ENCODE data around the gene C10orf88. TPM values are rescaled to one million over a fixed set of nuclear protein-coding genes. Genes with fewer than 3 reads are reported as not detected.

The C10orf88 gene
- total and polyA plus RNA-seq, 2 donors = 9.9 to 12.1 TPM

- WGBS = 94% methylated on average over 3 of the region's 3 CpGs
- Histone ChIP-seq H3K4me3 (ENCODE audit: low read length in 2 of 2) (no peak overlapping the region), H3K27ac (ENCODE audit: low read depth in 1 of 2, low read length in 1 of 2) (no peak overlapping the region), H3K36me3 (ENCODE audit: control insufficient read depth in 2 of 2, insufficient read depth in 2 of 2, low read length in 1 of 2) (no peaks in the 10 kb centered on the region), H3K9me3 (ENCODE audit: control insufficient read depth in 2 of 2, insufficient read depth in 1 of 2, low read length in 1 of 2) (no peaks in the 10 kb centered on the region), H3K4me1 (ENCODE audit: control insufficient read depth in 2 of 2, insufficient read depth in 2 of 2, low read length in 2 of 2) (peaks cover 0 to 2% of the 10 kb centered on the region in 2 donors), H3K27me3 (ENCODE audit: control insufficient read depth in 2 of 2, insufficient read depth in 1 of 2, low read length in 1 of 2) (no peaks in the 10 kb centered on the region)
- DNase-seq (ENCODE audit: low read depth in 6 of 9, low spot score in 9 of 9) = no peak
Observed at GRCh38 chr10:122974543-122975064, 20.6 kb upstream of the C10orf88 start.

GRCh38 chr10:122974023-122974422 lies 20.0 kb upstream of the C10orf88 start:
- no peak overlapping the region for H3K4me3 ChIP-seq (ENCODE audit: low read length in 2 of 2)
- no peaks in the 10 kb centered on the region for H3K9me3 ChIP-seq (ENCODE audit: control insufficient read depth in 2 of 2, insufficient read depth in 1 of 2, low read length in 1 of 2)
- 93% methylated on average over 5 of the region's 5 CpGs for WGBS
- H3K36me3 ChIP-seq (ENCODE audit: control insufficient read depth in 2 of 2, insufficient read depth in 2 of 2, low read length in 1 of 2) = no peaks in the 10 kb centered on the region
- no peak for DNase-seq (ENCODE audit: low read depth in 6 of 9, low spot score in 9 of 9)
- H3K4me1 ChIP-seq (ENCODE audit: control insufficient read depth in 2 of 2, insufficient read depth in 2 of 2, low read length in 2 of 2) = no peaks in the 10 kb centered on the region
- H3K27me3 ChIP-seq (ENCODE audit: control insufficient read depth in 2 of 2, insufficient read depth in 1 of 2, low read length in 1 of 2) = no peaks in the 10 kb centered on the region
- H3K27ac ChIP-seq (ENCODE audit: low read depth in 1 of 2, low read length in 1 of 2) = no peak overlapping the region

GRCh38 chr10:122968698-122969097 lies 14.7 kb upstream of the C10orf88 start:
- 73% methylated on average over 3 of the region's 3 CpGs for WGBS
- H3K9me3 ChIP-seq (ENCODE audit: control insufficient read depth in 2 of 2, insufficient read depth in 1 of 2, low read length in 1 of 2) = peaks cover 0 to 11% of the 10 kb centered on the region in 2 donors

GRCh38 chr10:122966879-122967278 lies 12.9 kb upstream of the C10orf88 start:
- Histone ChIP-seq H3K4me3 (ENCODE audit: low read length in 2 of 2) (no peak overlapping the region), H3K36me3 (ENCODE audit: control insufficient read depth in 2 of 2, insufficient read depth in 2 of 2, low read length in 1 of 2) (no peaks in the 10 kb centered on the region), H3K27me3 (ENCODE audit: control insufficient read depth in 2 of 2, insufficient read depth in 1 of 2, low read length in 1 of 2) (no peaks in the 10 kb centered on the region), H3K9me3 (ENCODE audit: control insufficient read depth in 2 of 2, insufficient read depth in 1 of 2, low read length in 1 of 2) (peaks cover 0 to 11% of the 10 kb centered on the region in 2 donors), H3K27ac (ENCODE audit: low read depth in 1 of 2, low read length in 1 of 2) (no peak overlapping the region), H3K4me1 (ENCODE audit: control insufficient read depth in 2 of 2, insufficient read depth in 2 of 2, low read length in 2 of 2) (no peaks in the 10 kb centered on the region)
- no peak for DNase-seq (ENCODE audit: low read depth in 6 of 9, low spot score in 9 of 9)

More at GRCh38 chr10:122968698-122969097, 14.7 kb upstream of the C10orf88 start:
- no peak overlapping the region for H3K4me3 ChIP-seq (ENCODE audit: low read length in 2 of 2)
- H3K36me3 ChIP-seq (ENCODE audit: control insufficient read depth in 2 of 2, insufficient read depth in 2 of 2, low read length in 1 of 2) = no peaks in the 10 kb centered on the region
- H3K27me3 ChIP-seq (ENCODE audit: control insufficient read depth in 2 of 2, insufficient read depth in 1 of 2, low read length in 1 of 2) = no peaks in the 10 kb centered on the region
- no peaks in the 10 kb centered on the region for H3K4me1 ChIP-seq (ENCODE audit: control insufficient read depth in 2 of 2, insufficient read depth in 2 of 2, low read length in 2 of 2)
- no peak overlapping the region for H3K27ac ChIP-seq (ENCODE audit: low read depth in 1 of 2, low read length in 1 of 2)
- no peak for DNase-seq (ENCODE audit: low read depth in 6 of 9, low spot score in 9 of 9)

DNA sequence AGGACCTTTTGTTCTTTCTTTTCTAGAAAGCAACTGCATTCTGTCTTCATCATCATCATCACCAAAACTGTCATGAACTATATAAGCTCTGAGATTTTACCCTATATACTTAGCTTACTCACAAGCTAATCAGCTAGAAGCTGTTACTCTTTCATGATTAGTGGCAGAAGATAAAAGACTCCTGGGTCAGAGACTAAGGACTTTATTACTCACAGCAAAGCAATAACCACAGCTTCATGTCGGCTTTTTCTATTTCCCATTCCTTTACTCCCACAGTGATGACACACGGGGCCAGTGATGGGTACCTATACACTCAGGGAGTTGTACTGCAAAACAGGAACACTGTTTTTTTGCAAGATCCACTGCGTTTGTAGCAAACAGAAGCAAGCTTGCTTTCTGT lies 8.4 kb upstream of the C10orf88 start:
- 65% methylated on average over 3 of the region's 3 CpGs for WGBS
- H3K27ac ChIP-seq (ENCODE audit: low read depth in 1 of 2, low read length in 1 of 2) = no peak overlapping the region
- H3K36me3 ChIP-seq (ENCODE audit: control insufficient read depth in 2 of 2, insufficient read depth in 2 of 2, low read length in 1 of 2) = no peaks in the 10 kb centered on the region
- DNase-seq (ENCODE audit: low read depth in 6 of 9, low spot score in 9 of 9) = no peak
- H3K27me3 ChIP-seq (ENCODE audit: control insufficient read depth in 2 of 2, insufficient read depth in 1 of 2, low read length in 1 of 2) = peaks cover 0 to 4% of the 10 kb centered on the region in 2 donors
- H3K4me3 ChIP-seq (ENCODE audit: low read length in 2 of 2) = no peak overlapping the region
- no peaks in the 10 kb centered on the region for H3K4me1 ChIP-seq (ENCODE audit: control insufficient read depth in 2 of 2, insufficient read depth in 2 of 2, low read length in 2 of 2)
- H3K9me3 ChIP-seq (ENCODE audit: control insufficient read depth in 2 of 2, insufficient read depth in 1 of 2, low read length in 1 of 2) = peaks cover 0 to 11% of the 10 kb centered on the region in 2 donors

- H3K4me1 ChIP-seq (ENCODE audit: control insufficient read depth in 2 of 2, insufficient read depth in 2 of 2, low read length in 2 of 2) = peaks cover 9 to 11% of the 10 kb centered on the region in 2 donors
- H3K27ac ChIP-seq (ENCODE audit: low read depth in 1 of 2, low read length in 1 of 2) = no peak overlapping the region
- peaks cover 0 to 10% of the 10 kb centered on the region in 2 donors for H3K9me3 ChIP-seq (ENCODE audit: control insufficient read depth in 2 of 2, insufficient read depth in 1 of 2, low read length in 1 of 2)
- no peaks in the 10 kb centered on the region for H3K36me3 ChIP-seq (ENCODE audit: control insufficient read depth in 2 of 2, insufficient read depth in 2 of 2, low read length in 1 of 2)
- 89% methylated on average over 5 of the region's 5 CpGs for WGBS
- H3K27me3 ChIP-seq (ENCODE audit: control insufficient read depth in 2 of 2, insufficient read depth in 1 of 2, low read length in 1 of 2) = peaks cover 0 to 12% of the 10 kb centered on the region in 2 donors
- no peak for DNase-seq (ENCODE audit: low read depth in 6 of 9, low spot score in 9 of 9)
- H3K4me3 ChIP-seq (ENCODE audit: low read length in 2 of 2) = no peak overlapping the region
Observed at GRCh38 chr10:122957474-122957873, 3.4 kb upstream of the C10orf88 start.

DNA sequence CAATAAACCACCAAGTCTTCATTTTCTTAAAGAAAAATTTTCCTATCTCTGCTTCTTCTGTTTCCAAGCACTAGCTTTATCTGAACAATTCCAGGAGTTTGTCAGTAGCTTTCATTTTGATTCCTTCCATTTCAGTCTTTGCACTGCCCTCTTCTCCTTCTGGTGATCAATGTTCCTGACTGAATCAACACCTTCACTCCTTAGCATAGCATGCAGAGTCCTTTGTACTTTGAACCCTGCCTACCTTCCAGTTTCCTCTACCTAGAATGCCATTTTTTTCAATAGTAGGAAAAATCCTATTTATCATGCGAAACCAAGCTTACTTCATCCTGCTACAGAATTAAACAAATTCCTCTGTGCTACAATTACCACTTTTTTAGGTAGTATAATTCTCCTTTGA lies 1.9 kb upstream of the C10orf88 start:
- Histone ChIP-seq H3K4me1 (ENCODE audit: control insufficient read depth in 2 of 2, insufficient read depth in 2 of 2, low read length in 2 of 2) (peaks cover 9 to 11% of the 10 kb centered on the region in 2 donors), H3K27ac (ENCODE audit: low read depth in 1 of 2, low read length in 1 of 2) (no peak overlapping the region), H3K36me3 (ENCODE audit: control insufficient read depth in 2 of 2, insufficient read depth in 2 of 2, low read length in 1 of 2) (no peaks in the 10 kb centered on the region), H3K27me3 (ENCODE audit: control insufficient read depth in 2 of 2, insufficient read depth in 1 of 2, low read length in 1 of 2) (peaks cover 0 to 12% of the 10 kb centered on the region in 2 donors), H3K9me3 (ENCODE audit: control insufficient read depth in 2 of 2, insufficient read depth in 1 of 2, low read length in 1 of 2) (peaks cover 0 to 10% of the 10 kb centered on the region in 2 donors), H3K4me3 (ENCODE audit: low read length in 2 of 2) (no peak overlapping the region)
- WGBS = 96% methylated on average over 1 of the region's 1 CpG
- no peak for DNase-seq (ENCODE audit: low read depth in 6 of 9, low spot score in 9 of 9)

DNA sequence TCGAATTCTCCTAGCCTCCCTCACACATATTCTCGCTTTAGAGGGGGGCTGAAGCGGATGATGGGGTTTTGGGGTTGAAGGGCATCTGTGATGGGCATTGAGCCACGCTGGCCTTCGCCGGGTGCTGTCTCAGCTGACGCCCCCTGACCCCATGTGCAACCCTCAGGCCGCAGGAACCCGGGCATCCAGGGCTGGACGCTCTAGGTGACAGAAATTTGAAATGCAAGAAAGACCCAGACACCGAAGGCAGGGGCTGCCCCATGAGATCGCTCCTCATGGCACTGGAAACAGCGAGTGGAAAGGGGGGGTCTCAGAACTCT lies 664 bp upstream of the C10orf88 start:
- DNase-seq (ENCODE audit: low read depth in 6 of 9, low spot score in 9 of 9) = no peak
- Histone ChIP-seq H3K27me3 (ENCODE audit: control insufficient read depth in 2 of 2, insufficient read depth in 1 of 2, low read length in 1 of 2) (peaks cover 0 to 12% of the 10 kb centered on the region in 2 donors), H3K4me3 (ENCODE audit: low read length in 2 of 2) (peak overlapping the region in 1 of 2 donors; percentile 88), H3K4me1 (ENCODE audit: control insufficient read depth in 2 of 2, insufficient read depth in 2 of 2, low read length in 2 of 2) (peaks cover 9 to 11% of the 10 kb centered on the region in 2 donors), H3K36me3 (ENCODE audit: control insufficient read depth in 2 of 2, insufficient read depth in 2 of 2, low read length in 1 of 2) (peaks cover 0 to under 1% of the 10 kb centered on the region in 2 donors), H3K27ac (ENCODE audit: low read depth in 1 of 2, low read length in 1 of 2) (no peak overlapping the region), H3K9me3 (ENCODE audit: control insufficient read depth in 2 of 2, insufficient read depth in 1 of 2, low read length in 1 of 2) (peaks cover 0 to 10% of the 10 kb centered on the region in 2 donors)
- 71% methylated on average over 13 of the region's 13 CpGs for WGBS

GRCh38 chr10:122949296-122949695 lies 4.7 kb downstream of the C10orf88 start:
- H3K4me1 ChIP-seq (ENCODE audit: control insufficient read depth in 2 of 2, insufficient read depth in 2 of 2, low read length in 2 of 2) = peaks cover 6 to 7% of the 10 kb centered on the region in 2 donors
- over 99% methylated on average over 3 of the region's 3 CpGs for WGBS
- H3K36me3 ChIP-seq (ENCODE audit: control insufficient read depth in 2 of 2, insufficient read depth in 2 of 2, low read length in 1 of 2) = peaks cover 0 to 23% of the 10 kb centered on the region in 2 donors
- peaks cover 0 to 4% of the 10 kb centered on the region in 2 donors for H3K9me3 ChIP-seq (ENCODE audit: control insufficient read depth in 2 of 2, insufficient read depth in 1 of 2, low read length in 1 of 2)
- peaks cover 0 to under 1% of the 10 kb centered on the region in 2 donors for H3K27me3 ChIP-seq (ENCODE audit: control insufficient read depth in 2 of 2, insufficient read depth in 1 of 2, low read length in 1 of 2)
- no peak overlapping the region for H3K4me3 ChIP-seq (ENCODE audit: low read length in 2 of 2)
- no peak overlapping the region for H3K27ac ChIP-seq (ENCODE audit: low read depth in 1 of 2, low read length in 1 of 2)
- no peak for DNase-seq (ENCODE audit: low read depth in 6 of 9, low spot score in 9 of 9)
